A549 (cell line): Measurements from ENCODE around the gene GDPD3. TPM values are rescaled to one million over a fixed set of nuclear protein-coding genes. Genes with fewer than 3 reads are reported as not detected.
A peak's percentile ranks its signal among the peaks of the same experiment; 100 is the strongest.

Source experiments
- ATAC-seq, 2 experiments: fragments of 200-7000 bp in 1 of 2; fragments of >200 bp in 1 of 2; cut with Nextera tagmentation in 1 of 2; cut with Tn5 transposase in 1 of 2; 3 replicates each; pipeline versions ENCODE4 v1.8.0 to v1.9.1; 2018 to 2020; ENCODE audit warnings: mild to moderate bottlenecking in 1 of 2, moderate library complexity in 1 of 2
- CTCF ChIA-PET: fragments of 300-600 bp; sonication (Branson Sonifier 250); formaldehyde crosslinking; extraction: SDS; loops from one replicate; lab custom pipeline; 2021; ENCODE audit warnings: antibody characterized with exemption, inconsistent platforms; lab: Yijun Ruan, JAX
- POLR2A ChIA-PET: fragments of 350-600 bp; formaldehyde crosslinking; extraction: SDS; loops from one replicate; lab custom pipeline; 2021; ENCODE audit warnings: antibody characterized with exemption, inconsistent platforms; lab: Yijun Ruan, JAX
- DNase-seq, 2 experiments: peaks; one replicate each; pipeline versions ENCODE4 v3.0.0 to v3.0.0-alpha.2; 2011 to 2016; ENCODE audit warnings: low read depth in 1 of 2, low spot score in 1 of 2
- FAIRE-seq: peaks from 2 replicates; lab custom pipeline; 2011; peaks lifted over from hg19 to GRCh38; lab: Jason Lieb, UNC
- H3K27ac ChIP-seq, 2 experiments: fragments of >200 bp; sonication (Bioruptor Twin); formaldehyde crosslinking; 3 replicates each; pipeline ENCODE4 v1.5.1; 2016 to 2017
- H3K4me1 ChIP-seq: fragments of >200 bp; sonication (Bioruptor Twin); formaldehyde crosslinking; 3 replicates; pipeline ENCODE4 v1.6.1; 2016
- H3K4me2 ChIP-seq: fragments of >200 bp; sonication (Bioruptor Twin); formaldehyde crosslinking; 3 replicates; pipeline ENCODE4 v1.6.1; 2016
- H3K4me3 ChIP-seq: fragments of >200 bp; sonication (Bioruptor Twin); formaldehyde crosslinking; 3 replicates; pipeline ENCODE4 v1.5.1; 2016
- H3K9me3 ChIP-seq: fragments of >200 bp; sonication (Bioruptor Twin); formaldehyde crosslinking; 3 replicates; pipeline ENCODE4 v1.6.1; 2016
- CBX2 ChIP-seq: fragments of 200-600 bp; sonication (generic); IDR thresholded peaks from 2 replicates; pipeline ENCODE4 v1.6.1; 2016; ENCODE audit warnings: low read depth, mild to moderate bottlenecking, borderline replicate concordance
- CBX8 ChIP-seq: fragments of 200-600 bp; sonication (generic); IDR thresholded peaks from 2 replicates; pipeline ENCODE4 v1.6.1; 2016
- CTCF ChIP-seq: fragments of >200 bp; sonication (Bioruptor Twin); formaldehyde crosslinking; IDR thresholded peaks from 3 replicates; pipeline ENCODE4 v1.5.1; 2016
- EHMT2 ChIP-seq: fragments of 200-600 bp; sonication (generic); IDR thresholded peaks from 2 replicates; pipeline ENCODE4 v1.6.1; 2016; ENCODE audit warnings: antibody characterized with exemption, low read depth, mild to moderate bottlenecking, moderate library complexity
- ESRRA ChIP-seq: fragments of 150-350 bp; IDR thresholded peaks from 2 replicates; pipeline ENCODE4 v1.6.1; 2014; ENCODE audit warnings: mild to moderate bottlenecking, low read length, borderline replicate concordance
- FOSL2 ChIP-seq, 2 experiments: fragments of 450-650 bp in 1 of 2; fragments of >200 bp in 1 of 2; sonication (Bioruptor Twin) in 1 of 2; formaldehyde crosslinking; IDR thresholded peaks; 2 replicates each; pipeline versions ENCODE4 v1.5.0 to v1.6.1; 2016 to 2020; ENCODE audit warnings: mild to moderate bottlenecking in 1 of 2, moderate library complexity in 1 of 2
- HEYL ChIP-seq: fragments of 250-450 bp; sonication (Bioruptor Pico); IDR thresholded peaks from 2 replicates; pipeline ENCODE4 v1.8.0; 2021; ENCODE audit warnings: mild to moderate bottlenecking, moderate library complexity
- MAX ChIP-seq: IDR thresholded peaks from 2 replicates; pipeline ENCODE4 v1.6.1; 2012
- NR3C1 ChIP-seq: fragments of >200 bp; sonication (Bioruptor Twin); formaldehyde crosslinking; IDR thresholded peaks from 3 replicates; pipeline ENCODE4 v1.6.1; 2017
- REST ChIP-seq: fragments of 200-600 bp; sonication (generic); IDR thresholded peaks from 2 replicates; pipeline ENCODE4 v1.6.1; 2016; ENCODE audit warnings: antibody characterized with exemption, mild to moderate bottlenecking, moderate library complexity
- RFX5 ChIP-seq: fragments of 450-650 bp; IDR thresholded peaks from 2 replicates; pipeline ENCODE4 v1.7.1; 2014; ENCODE audit warnings: antibody characterized with exemption, mild to moderate bottlenecking, moderate library complexity
- RNF2 ChIP-seq: fragments of 200-600 bp; sonication (generic); IDR thresholded peaks from 2 replicates; pipeline ENCODE4 v1.6.1; 2016; ENCODE audit warnings: low read depth, mild to moderate bottlenecking, antibody characterized with exemption, moderate library complexity, borderline replicate concordance
- SMC3 ChIP-seq: fragments of >200 bp; sonication (Bioruptor Twin); formaldehyde crosslinking; IDR thresholded peaks from 3 replicates; pipeline ENCODE4 v1.6.1; 2018; ENCODE audit warnings: inconsistent platforms
- SREBF2 ChIP-seq: fragments of 450-650 bp; IDR thresholded peaks from 2 replicates; pipeline ENCODE4 v1.6.1; 2014; ENCODE audit warnings: mild to moderate bottlenecking, moderate library complexity
- WGBS: methylation state at CpG from one replicate; pipeline ENCODE4 v1.1.6; 2017; ENCODE audit errors: missing lambda C conversion rate; 5-methylcytosine and 5-hydroxymethylcytosine counted together
- polyA plus RNA-seq, 4 experiments: library from polyadenylated mRNA; depleted of rRNA in 3 of 4; stranded (reverse); fragments of >200 nt; fragmentation: RNase III in 1 of 4; extraction: RNeasy Plus Mini Kit Qiagen cat#74134 plus additional on column Dnase treatment in 1 of 4; gene quantifications; 2 replicates in 3 of 4; 3 replicates in 1 of 4; pipeline ENCODE4 v1.2.3, GENCODE V29; 2011 to 2017
- TF ChIP-seq, protein P1 (sequence below): IDR thresholded peaks from 2 replicates; pipeline ENCODE4 v1.6.1; 2012; ENCODE audit warnings: low read depth, borderline replicate concordance
- TF ChIP-seq, protein P2 (sequence below): IDR thresholded peaks from 2 replicates; pipeline ENCODE4 v1.6.1; 2012

The GDPD3 gene
- polyA plus RNA-seq, 2 of the 4 experiments (the other 2 are of a cell fraction) = 0.58 to 1.8 TPM

DNA sequence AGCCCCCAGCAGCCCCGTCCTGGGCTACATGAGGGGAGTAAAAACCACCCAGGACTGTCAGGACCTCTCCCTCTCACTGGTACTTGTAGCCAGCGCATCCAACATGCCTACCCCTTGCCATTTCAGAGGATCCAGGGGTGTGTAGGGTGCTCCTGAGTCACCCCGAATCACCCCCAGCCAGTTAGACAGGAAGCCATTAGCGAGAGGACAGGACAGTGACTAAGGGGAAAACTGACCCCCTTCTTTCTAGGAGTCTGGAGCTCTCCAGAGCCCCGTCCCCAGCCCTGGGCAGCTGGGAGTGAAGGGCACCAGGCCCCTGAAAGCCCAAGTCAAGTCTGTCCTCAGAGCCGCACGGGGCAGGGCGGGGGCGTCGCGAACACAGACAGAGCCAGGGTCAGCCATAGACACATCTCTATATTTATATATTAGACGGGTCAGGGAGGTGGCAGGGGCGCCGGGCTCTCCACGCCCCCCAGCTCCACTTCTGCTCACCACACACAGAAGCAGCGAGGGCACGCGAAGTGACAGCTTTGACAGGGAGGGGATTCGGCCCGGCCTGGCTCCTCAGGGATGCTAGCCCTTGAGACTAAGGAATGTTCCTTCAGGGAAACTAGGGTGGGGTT, 485 bp upstream of the GDPD3 start:
- POLR2A ChIA-PET = interaction anchor here (0.6 kb wide), 1 partner anchor 10 kb away, joined by 3 read pairs; no protein-coding TSS in a partner anchor

More for the DNA sequence above, 485 bp upstream of the GDPD3 start:
- DNase-seq = no peak
- Histone ChIP-seq H3K4me3 (no peak overlapping the region), H3K27ac (peak overlapping the region in 1 of 2 experiments; percentile 72; a peak in 3 of 6 replicates), H3K4me2 (peak overlapping the region; percentile 31; the same call in 2 of the 3 replicates)
- 86% methylated on average over 20 of the region's 20 CpGs for WGBS
- TF ChIP-seq SMC3 (no peak), SREBF2 (no peak), RFX5 (no peak), ESRRA (no peak), CBX8 (no peak), CBX2 (no peak), FOSL2 (IDR thresholded peaks at IDR 0.05) (no peak), FOSL2 (CRISPR knock-in tag; IDR thresholded peaks at IDR 0.05) (no peak), EHMT2 (no peak), NR3C1 (no peak), REST (no peak), CTCF (no peak), RNF2 (no peak), MAX (no peak), HEYL (CRISPR knock-in tag) (no peak)
- TF ChIP-seq, protein P1, sequence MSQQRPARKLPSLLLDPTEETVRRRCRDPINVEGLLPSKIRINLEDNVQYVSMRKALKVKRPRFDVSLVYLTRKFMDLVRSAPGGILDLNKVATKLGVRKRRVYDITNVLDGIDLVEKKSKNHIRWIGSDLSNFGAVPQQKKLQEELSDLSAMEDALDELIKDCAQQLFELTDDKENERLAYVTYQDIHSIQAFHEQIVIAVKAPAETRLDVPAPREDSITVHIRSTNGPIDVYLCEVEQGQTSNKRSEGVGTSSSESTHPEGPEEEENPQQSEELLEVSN = no peak
- TF ChIP-seq, protein P2, sequence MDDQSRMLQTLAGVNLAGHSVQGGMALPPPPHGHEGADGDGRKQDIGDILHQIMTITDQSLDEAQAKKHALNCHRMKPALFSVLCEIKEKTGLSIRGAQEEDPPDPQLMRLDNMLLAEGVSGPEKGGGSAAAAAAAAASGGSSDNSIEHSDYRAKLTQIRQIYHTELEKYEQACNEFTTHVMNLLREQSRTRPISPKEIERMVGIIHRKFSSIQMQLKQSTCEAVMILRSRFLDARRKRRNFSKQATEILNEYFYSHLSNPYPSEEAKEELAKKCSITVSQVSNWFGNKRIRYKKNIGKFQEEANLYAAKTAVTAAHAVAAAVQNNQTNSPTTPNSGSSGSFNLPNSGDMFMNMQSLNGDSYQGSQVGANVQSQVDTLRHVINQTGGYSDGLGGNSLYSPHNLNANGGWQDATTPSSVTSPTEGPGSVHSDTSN = no peak
- TF ChIP-seq, all 56 proteins: peak for 0
- no peak for FAIRE-seq
- CTCF ChIA-PET = interaction anchor here (0.6 to 13.1 kb wide), 14 partner anchors 10 to 413 kb away, joined by 3 to 153 read pairs (median 6); partner anchors contain the start of genes DCTPP1, MAPK3, TBX6 and YPEL3
- H3K4me1 ChIP-seq = peaks cover 19% of the 10 kb centered on the region
- ATAC-seq = peak; percentile 7 to 25; a peak in 3 of 6 replicates
- H3K9me3 ChIP-seq = no peaks in the 10 kb centered on the region
